Panc1 (cell line): ENCODE results near the gene TECR.

Experiments used
- CTCF ChIP-seq: fragments of 450-650 bp; IDR thresholded peaks from 2 replicates; pipeline ENCODE4 v1.5.1; 2017; ENCODE audit warnings: mild to moderate bottlenecking
- POLR2AphosphoS5 ChIP-seq: IDR thresholded peaks from 2 replicates; pipeline ENCODE4 v1.6.1; 2012; ENCODE audit warnings: mild to moderate bottlenecking, low read depth, low read length, moderate library complexity
- REST ChIP-seq, 2 experiments: IDR thresholded peaks; 2 replicates each; pipeline ENCODE4 v1.6.1; 2011 to 2012; ENCODE audit warnings: low read depth in 2 of 2, control low read depth in 1 of 2, low read length in 1 of 2, mild to moderate bottlenecking in 1 of 2, moderate library complexity in 1 of 2; ENCODE audit not compliant: insufficient read depth in 1 of 2
- SIN3A ChIP-seq: IDR thresholded peaks from 2 replicates; pipeline ENCODE4 v1.6.1; 2012; ENCODE audit warnings: low read depth, mild to moderate bottlenecking, low read length, moderate library complexity, borderline replicate concordance; ENCODE audit not compliant: insufficient read depth

- TF ChIP-seq REST (IDR thresholded peaks at IDR 0.05; ENCODE audit: insufficient read depth in 1 of 2, low read depth in 2 of 2, low read length in 1 of 2) (no peak), CTCF (no peak), POLR2AphosphoS5 (no peak), SIN3A (no peak)
These were observed 23.9 kb downstream of the TECR start for GRCh38 chr19:14553042-14553938.
